SK-N-MC (cell line): ENCODE measurements around the gene PDK2.

Source experiments
- DNase-seq: peaks from one replicate; pipeline ENCODE4 v3.0.0-alpha.2; 2011; ENCODE audit warnings: low read depth, low spot score
- H3K27ac ChIP-seq: fragments of 200-600 bp; sonication (generic); 2 replicates; pipeline ENCODE4 v1.5.1; 2016; ENCODE audit warnings: mixed run types
- H3K36me3 ChIP-seq: fragments of 200-600 bp; sonication (generic); 2 replicates; pipeline ENCODE4 v1.6.1; 2017; ENCODE audit warnings: antibody characterized with exemption, low read length, mixed read lengths; ENCODE audit not compliant: insufficient read depth
- H3K4me3 ChIP-seq: fragments of 200-600 bp; sonication (generic); 2 replicates; pipeline ENCODE4 v1.5.1; 2016
- H3K9ac ChIP-seq: fragments of 200-600 bp; sonication (generic); 2 replicates; pipeline ENCODE4 v1.8.0; 2017; ENCODE audit warnings: mixed run types, mixed read lengths; ENCODE audit not compliant: insufficient read length
- H3K9me3 ChIP-seq: fragments of 200-600 bp; sonication (generic); 2 replicates; pipeline ENCODE4 v1.6.1; 2017; ENCODE audit warnings: low read depth, mild to moderate bottlenecking, antibody characterized with exemption, low read length, moderate library complexity, mixed read lengths
- EZH2 ChIP-seq: fragments of 200-600 bp; sonication (generic); IDR thresholded peaks from one replicate; pipeline ENCODE4 v1.6.1; 2017; ENCODE audit warnings: antibody characterized with exemption
- FOXP2 ChIP-seq: optimal IDR thresholded peaks from 2 replicates; pipeline ENCODE3; 2011; ENCODE audit warnings: mild to moderate bottlenecking, moderate library complexity; ENCODE audit not compliant: insufficient read depth; ENCODE audit errors: extremely low read length, control extremely low read depth
- POLR2AphosphoS5 ChIP-seq: IDR thresholded peaks from 2 replicates; pipeline ENCODE4 v1.6.1; 2012; ENCODE audit warnings: mild to moderate bottlenecking, low read depth, low read length, borderline replicate concordance

Gene PDK2

DNA sequence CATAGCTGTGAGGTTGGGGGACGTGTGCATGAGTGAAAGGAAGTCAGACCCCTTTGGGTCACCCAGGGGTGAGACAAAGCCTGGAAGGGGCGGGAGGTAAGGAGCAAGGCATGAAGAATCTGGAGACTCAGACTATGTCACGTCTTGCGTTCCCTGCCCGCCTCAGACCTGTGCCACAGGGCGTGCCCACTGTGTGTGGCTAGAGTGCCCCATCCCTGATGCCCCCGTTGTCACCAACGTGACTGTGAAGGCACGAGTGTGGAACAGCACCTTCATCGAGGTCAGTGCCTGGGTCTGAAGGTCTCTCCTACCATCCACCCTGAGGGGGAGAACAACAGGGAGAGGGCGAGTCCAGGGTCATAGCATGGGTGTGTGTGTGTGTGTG lies 15.1 kb upstream of the PDK2 start:
- Histone ChIP-seq H3K36me3 (no peaks in the 10 kb centered on the region), H3K27ac (no peak overlapping the region), H3K4me3 (no peak overlapping the region), H3K9ac (no peak overlapping the region), H3K9me3 (no peaks in the 10 kb centered on the region)
- no peak for TF ChIP-seq EZH2
- no peak for TF ChIP-seq FOXP2
- TF ChIP-seq POLR2AphosphoS5 = no peak
- DNase-seq = no peak

DNA sequence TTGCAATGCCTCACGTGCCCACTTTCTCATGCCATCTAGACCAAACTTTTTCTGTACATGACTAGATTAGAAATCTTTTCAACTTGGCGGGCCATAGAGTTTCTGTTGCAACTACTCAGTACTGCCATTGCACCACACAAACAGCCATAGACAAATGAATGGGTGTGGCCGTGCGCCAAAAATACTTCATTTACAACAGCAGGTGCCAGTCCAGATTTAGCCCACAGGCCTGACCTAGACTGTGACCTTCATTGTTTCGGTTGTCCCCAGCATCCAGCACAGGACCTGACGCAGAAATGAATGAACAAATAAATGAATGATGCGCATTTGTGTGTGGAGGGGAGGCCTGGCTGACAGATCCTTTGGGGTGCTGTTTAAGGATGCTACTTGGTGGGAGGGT lies 14.3 kb upstream of the PDK2 start:
- Histone ChIP-seq H3K36me3 (no peaks in the 10 kb centered on the region), H3K27ac (no peak overlapping the region), H3K9me3 (no peaks in the 10 kb centered on the region), H3K9ac (no peak overlapping the region), H3K4me3 (no peak overlapping the region)
- no peak for TF ChIP-seq EZH2
- no peak for TF ChIP-seq FOXP2
- TF ChIP-seq POLR2AphosphoS5 = no peak
- no peak for DNase-seq

DNA sequence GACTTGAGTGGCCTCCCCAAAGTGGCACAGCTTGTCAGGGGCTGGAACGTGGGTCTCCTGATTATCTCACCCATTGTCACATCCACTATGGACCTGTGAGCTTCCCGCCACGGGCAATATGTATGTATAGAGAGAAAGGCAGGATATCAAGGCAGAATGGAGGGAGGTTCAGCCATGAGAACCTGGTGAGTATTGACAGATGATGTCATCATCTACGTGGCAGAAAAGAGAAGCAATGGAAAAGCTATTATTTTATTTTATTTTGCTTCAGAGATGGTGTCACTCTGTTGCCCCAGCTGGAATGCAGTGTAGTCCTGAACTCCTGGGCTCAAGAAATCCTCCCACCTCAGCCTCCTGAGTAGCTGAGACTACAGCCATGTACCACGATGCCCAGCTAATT lies 13.4 kb upstream of the PDK2 start:
- H3K27ac ChIP-seq = no peak overlapping the region
- no peaks in the 10 kb centered on the region for H3K36me3 ChIP-seq
- DNase-seq = no peak
- TF ChIP-seq EZH2 (no peak), POLR2AphosphoS5 (no peak), FOXP2 (no peak)
- no peak overlapping the region for H3K9ac ChIP-seq
- H3K4me3 ChIP-seq = no peak overlapping the region
- no peaks in the 10 kb centered on the region for H3K9me3 ChIP-seq

DNA sequence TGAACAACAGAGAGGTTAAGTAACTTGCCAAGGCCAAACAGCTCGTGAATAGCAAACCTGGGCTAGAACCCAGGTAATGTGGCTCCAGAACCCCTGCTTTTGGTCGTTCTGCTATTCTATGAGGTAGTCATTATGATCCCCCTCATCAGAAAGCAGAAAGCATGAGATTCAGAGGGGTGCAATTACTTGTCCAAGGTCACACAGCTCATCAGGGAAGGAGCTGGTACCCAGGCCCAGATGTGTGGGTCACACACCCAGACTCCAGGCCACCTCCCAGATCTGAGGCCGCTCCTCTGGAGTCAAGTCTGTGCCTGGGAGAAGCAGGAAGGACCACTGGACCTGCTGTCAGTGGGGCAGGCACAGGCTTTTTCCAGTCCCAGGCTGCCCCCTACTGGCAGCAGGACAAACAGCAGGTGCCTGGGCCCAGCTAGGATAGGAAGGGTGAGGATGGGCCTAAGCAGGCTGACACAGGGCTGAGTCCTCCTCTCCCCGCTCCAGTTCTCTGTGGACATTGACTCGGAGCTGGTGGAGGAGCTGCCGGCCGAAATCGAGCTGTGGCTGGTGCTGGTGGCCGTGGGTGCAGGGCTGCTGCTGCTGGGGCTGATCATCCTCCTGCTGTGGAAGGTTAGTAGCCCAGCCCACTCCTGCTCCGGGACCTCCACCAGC lies 7.8 kb upstream of the PDK2 start:
- TF ChIP-seq FOXP2 = no peak
- TF ChIP-seq EZH2 = no peak
- no peak for TF ChIP-seq POLR2AphosphoS5
- H3K27ac ChIP-seq = no peak overlapping the region
- DNase-seq = no peak
- no peak overlapping the region for H3K4me3 ChIP-seq
- H3K9me3 ChIP-seq = no peaks in the 10 kb centered on the region
- no peak overlapping the region for H3K9ac ChIP-seq
- no peaks in the 10 kb centered on the region for H3K36me3 ChIP-seq

DNA sequence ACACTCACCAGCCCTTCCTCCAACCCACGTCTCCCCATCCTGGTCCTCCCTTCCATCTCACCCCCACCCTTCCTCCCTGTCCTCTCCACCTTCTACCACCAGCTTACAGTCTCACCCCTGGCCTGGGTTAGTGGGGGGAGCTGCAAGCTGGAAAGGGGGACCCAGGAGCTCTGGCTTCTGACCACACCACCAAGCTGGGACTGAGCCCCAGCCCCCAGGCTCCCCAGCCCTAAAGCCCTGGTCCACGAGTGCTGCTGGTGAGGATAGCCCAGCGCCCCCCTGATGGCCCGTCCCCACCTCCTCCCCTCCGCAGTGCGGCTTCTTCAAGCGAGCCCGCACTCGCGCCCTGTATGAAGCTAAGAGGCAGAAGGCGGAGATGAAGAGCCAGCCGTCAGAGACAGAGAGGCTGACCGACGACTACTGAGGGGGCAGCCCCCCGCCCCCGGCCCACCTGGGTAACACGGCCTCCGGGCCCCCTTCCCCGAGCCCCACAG lies 7.2 kb upstream of the PDK2 start:
- H3K9me3 ChIP-seq = no peaks in the 10 kb centered on the region
- H3K9ac ChIP-seq = no peak overlapping the region
- TF ChIP-seq POLR2AphosphoS5 = no peak
- no peak for TF ChIP-seq FOXP2
- TF ChIP-seq EZH2 = no peak
- no peak overlapping the region for H3K27ac ChIP-seq
- no peak overlapping the region for H3K4me3 ChIP-seq
- no peak for DNase-seq
- H3K36me3 ChIP-seq = no peaks in the 10 kb centered on the region

DNA sequence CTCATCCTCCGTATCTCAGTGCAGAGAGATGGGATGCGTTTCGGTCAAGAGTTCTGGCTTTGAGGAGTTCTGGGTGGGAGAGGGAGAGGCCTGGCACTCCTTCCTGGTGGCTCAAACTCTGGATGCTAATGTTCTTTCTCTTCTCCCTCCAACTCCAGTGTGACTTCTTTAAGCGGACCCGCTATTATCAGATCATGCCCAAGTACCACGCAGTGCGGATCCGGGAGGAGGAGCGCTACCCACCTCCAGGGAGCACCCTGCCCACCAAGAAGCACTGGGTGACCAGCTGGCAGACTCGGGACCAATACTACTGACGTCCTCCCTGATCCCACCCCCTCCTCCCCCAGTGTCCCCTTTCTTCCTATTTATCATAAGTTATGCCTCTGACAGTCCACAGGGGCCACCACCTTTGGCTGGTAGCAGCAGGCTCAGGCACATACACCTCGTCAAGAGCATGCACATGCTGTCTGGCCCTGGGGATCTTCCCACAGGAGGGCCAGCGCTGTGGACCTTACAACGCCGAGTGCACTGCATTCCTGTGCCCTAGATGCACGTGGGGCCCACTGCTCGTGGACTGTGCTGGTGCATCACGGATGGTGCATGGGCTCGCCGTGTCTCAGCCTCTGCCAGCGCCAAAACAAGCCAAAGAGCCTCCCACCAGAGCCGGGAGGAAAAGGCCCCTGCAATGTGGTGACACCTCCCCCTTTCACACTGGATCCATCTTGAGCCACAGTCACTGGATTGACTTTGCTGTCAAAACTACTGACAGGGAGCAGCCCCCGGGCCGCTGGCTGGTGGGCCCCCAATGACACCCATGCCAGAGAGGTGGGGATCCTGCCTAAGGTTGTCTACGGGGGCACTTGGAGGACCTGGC lies 6.0 kb upstream of the PDK2 start:
- TF ChIP-seq POLR2AphosphoS5 (no peak), FOXP2 (no peak), EZH2 (no peak)
- H3K9me3 ChIP-seq = no peaks in the 10 kb centered on the region
- no peak for DNase-seq
- no peak overlapping the region for H3K27ac ChIP-seq
- no peak overlapping the region for H3K9ac ChIP-seq
- H3K36me3 ChIP-seq = no peaks in the 10 kb centered on the region
- H3K4me3 ChIP-seq = no peak overlapping the region

DNA sequence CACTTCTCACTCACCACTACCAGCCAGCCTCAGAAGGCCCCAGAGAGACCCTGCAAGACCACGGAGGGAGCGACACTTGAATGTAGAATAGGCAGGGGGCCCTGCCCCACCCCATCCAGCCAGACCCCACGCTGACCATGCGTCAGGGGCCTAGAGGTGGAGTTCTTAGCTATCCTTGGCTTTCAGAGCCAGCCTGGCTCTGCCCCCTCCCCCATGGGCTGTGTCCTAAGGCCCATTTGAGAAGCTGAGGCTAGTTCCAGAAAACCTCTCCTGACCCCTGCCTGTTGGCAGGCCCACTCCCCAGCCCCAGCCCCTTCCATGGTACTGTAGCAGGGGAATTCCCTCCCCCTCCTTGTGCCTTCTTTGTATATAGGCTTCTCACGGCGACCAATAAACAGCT lies 5.1 kb upstream of the PDK2 start:
- no peak overlapping the region for H3K27ac ChIP-seq
- no peak overlapping the region for H3K4me3 ChIP-seq
- no peak for DNase-seq
- no peaks in the 10 kb centered on the region for H3K9me3 ChIP-seq
- no peaks in the 10 kb centered on the region for H3K36me3 ChIP-seq
- H3K9ac ChIP-seq = no peak overlapping the region
- TF ChIP-seq FOXP2 = no peak
- TF ChIP-seq EZH2 = no peak
- TF ChIP-seq POLR2AphosphoS5 = no peak
